Keratinocyte (primary cell): ENCODE measurements around the gene RBM19. TPM values are rescaled to one million over a fixed set of nuclear protein-coding genes. Genes with fewer than 3 reads are reported as not detected.

Experiments used
- DNase-seq: peaks from one replicate; pipeline ENCODE4 v3.0.0-alpha.2; 2011; ENCODE audit warnings: low read depth, missing footprints, low spot score
- FAIRE-seq: peaks from 2 replicates; lab custom pipeline; 2011; peaks lifted over from hg19 to GRCh38; lab: Jason Lieb, UNC
- H2AFZ ChIP-seq: 2 replicates; pipeline ENCODE4 v1.6.0; 2012; ENCODE audit warnings: low read length, control low read depth, inconsistent platforms; ENCODE audit not compliant: control insufficient read depth
- H3K27ac ChIP-seq: 2 replicates; pipeline ENCODE4 v1.5.1; 2011; ENCODE audit warnings: low read length; ENCODE audit not compliant: control insufficient read depth, insufficient read depth
- H3K27me3 ChIP-seq: 3 replicates; pipeline ENCODE4 v1.6.0; 2011; ENCODE audit warnings: low read length; ENCODE audit not compliant: control insufficient read depth, insufficient read depth; ENCODE audit errors: extremely low read depth
- H3K36me3 ChIP-seq, 2 experiments: 2 replicates in 1 of 2; 3 replicates in 1 of 2; pipeline ENCODE4 v1.5.1; 2011; ENCODE audit warnings: low read length in 2 of 2, mild to moderate bottlenecking in 1 of 2; ENCODE audit not compliant: control insufficient read depth in 2 of 2, insufficient read depth in 2 of 2; ENCODE audit errors: extremely low read depth in 1 of 2
- H3K4me1 ChIP-seq: 3 replicates; pipeline ENCODE4 v1.5.1; 2011; ENCODE audit warnings: low read length; ENCODE audit not compliant: control insufficient read depth, insufficient read depth; ENCODE audit errors: extremely low read depth
- H3K4me2 ChIP-seq: 3 replicates; pipeline ENCODE4 v1.6.0; 2011; ENCODE audit warnings: low read depth, low read length; ENCODE audit not compliant: control insufficient read depth, insufficient read depth; ENCODE audit errors: extremely low read depth
- H3K4me3 ChIP-seq, 3 experiments: fragments of 200-600 bp in 1 of 3; sonication (generic) in 1 of 3; 2 replicates in 2 of 3; 3 replicates in 1 of 3; pipeline ENCODE4 v1.5.1; 2011 to 2016; ENCODE audit warnings: low read length in 3 of 3, mild to moderate bottlenecking in 3 of 3, control low read depth in 2 of 3, inconsistent platforms in 1 of 3, low read depth in 1 of 3, mixed read lengths in 1 of 3, mixed run types in 1 of 3, moderate library complexity in 1 of 3; ENCODE audit not compliant: control insufficient read depth in 2 of 3, insufficient read depth in 2 of 3; ENCODE audit errors: extremely low read depth in 1 of 3
- H3K79me2 ChIP-seq: 2 replicates; pipeline ENCODE4 v1.6.0; 2012; ENCODE audit warnings: low read length; ENCODE audit not compliant: control insufficient read depth, insufficient read depth
- H3K9ac ChIP-seq: 3 replicates; pipeline ENCODE4 v1.6.0; 2011; ENCODE audit warnings: low read length; ENCODE audit not compliant: control insufficient read depth, insufficient read depth; ENCODE audit errors: extremely low read depth
- H3K9me1 ChIP-seq: 3 replicates; pipeline ENCODE4 v1.6.0; 2011; ENCODE audit warnings: low read length; ENCODE audit not compliant: control insufficient read depth, insufficient read depth; ENCODE audit errors: extremely low read depth
- H3K9me3 ChIP-seq: 2 replicates; pipeline ENCODE4 v1.5.1; 2012; ENCODE audit warnings: low read depth, low read length; ENCODE audit not compliant: control insufficient read depth
- H4K20me1 ChIP-seq: 3 replicates; pipeline ENCODE4 v1.6.0; 2011; ENCODE audit warnings: low read length; ENCODE audit not compliant: control insufficient read depth, insufficient read depth; ENCODE audit errors: extremely low read depth
- CTCF ChIP-seq, 3 experiments: IDR thresholded peaks in 1 of 3; conservative IDR thresholded peaks in 1 of 3; optimal IDR thresholded peaks in 1 of 3; 2 replicates in 2 of 3; 3 replicates in 1 of 3; pipeline versions ENCODE3 to v1.5.1; 2011; ENCODE audit warnings: low read length in 3 of 3, mild to moderate bottlenecking in 3 of 3, moderate library complexity in 2 of 3, control low read depth in 1 of 3, inconsistent platforms in 1 of 3; ENCODE audit not compliant: insufficient read depth in 2 of 3; ENCODE audit errors: extremely low read depth in 1 of 3
- EZH2 ChIP-seq: IDR thresholded peaks from one replicate; pipeline ENCODE4 v1.6.1; 2012; ENCODE audit warnings: inconsistent platforms, mild to moderate bottlenecking, low read length, moderate library complexity
- dilution Hi-C: fragments of 300-500 bp; cut with MboI; formaldehyde crosslinking; loops from one replicate; pipeline ENCODE4 v1.7.0; 2020; ENCODE audit warnings: low sequenced_read_pairs; ENCODE audit not compliant: extremely low pct_ligation_motif_present
- polyA plus RNA-seq, 5 experiments: library from polyadenylated mRNA; depleted of rRNA in 3 of 5; stranded (reverse) in 3 of 5; stranded (forward) in 1 of 5; unstranded in 1 of 5; fragments of >200 nt; gene quantifications; 1 replicate in 1 of 5; 2 replicates in 3 of 5; 3 replicates in 1 of 5; pipeline versions ENCODE4 v1.2.1 to v1.2.3, GENCODE V29; 2011 to 2012; ENCODE audit warnings: missing spikeins in 2 of 5, low read depth in 1 of 5, low replicate concordance in 1 of 5

The RBM19 gene
- polyA plus RNA-seq, 1 donor (not counting 4 experiments of a cell fraction or from before 2014, with no cell fraction given) = 14.6 TPM

- no peak overlapping the region for H3K4me3 ChIP-seq
- H3K9me3 ChIP-seq = no peaks in the 10 kb centered on the region
- peaks cover 18 to 43% of the 10 kb centered on the region in 2 experiments for H3K36me3 ChIP-seq
- no peaks in the 10 kb centered on the region for H3K27me3 ChIP-seq
- no peak overlapping the region for H3K9ac ChIP-seq
- no peaks in the 10 kb centered on the region for H3K79me2 ChIP-seq
- no peaks in the 10 kb centered on the region for H3K4me1 ChIP-seq
- DNase-seq (no peak), FAIRE-seq (no peak)
- dilution Hi-C loops = no loop called here
- no peak overlapping the region for H3K4me2 ChIP-seq
- H3K27ac ChIP-seq = no peak overlapping the region
- H3K9me1 ChIP-seq = no peaks in the 10 kb centered on the region
- H2AFZ ChIP-seq = no peak overlapping the region
- no peaks in the 10 kb centered on the region for H4K20me1 ChIP-seq
- no peak for TF ChIP-seq CTCF (optimal IDR thresholded peaks at IDR 0.05 in 1 of 3, IDR thresholded peaks at IDR 0.05 in 1 of 3, conservative IDR thresholded peaks at IDR 0.05 in 1 of 3; ENCODE audit: extremely low read depth in 1 of 3, insufficient read depth in 2 of 3, low read length in 3 of 3)
- TF ChIP-seq EZH2 = no peak
Observed at GRCh38 chr12:113949321-113950305, 16.5 kb downstream of the RBM19 start.

- TF ChIP-seq EZH2 = no peak
- no peak for TF ChIP-seq CTCF (optimal IDR thresholded peaks at IDR 0.05 in 1 of 3, IDR thresholded peaks at IDR 0.05 in 1 of 3, conservative IDR thresholded peaks at IDR 0.05 in 1 of 3; ENCODE audit: extremely low read depth in 1 of 3, insufficient read depth in 2 of 3, low read length in 3 of 3)
- no peak for DNase-seq
- no peak overlapping the region for H3K9ac ChIP-seq
- no peaks in the 10 kb centered on the region for H4K20me1 ChIP-seq
- H3K4me3 ChIP-seq = no peak overlapping the region
- dilution Hi-C loops = no loop called here
- H3K36me3 ChIP-seq = peaks cover 18 to 39% of the 10 kb centered on the region in 2 experiments
- H3K4me2 ChIP-seq = no peak overlapping the region
- H3K9me3 ChIP-seq = no peaks in the 10 kb centered on the region
- no peaks in the 10 kb centered on the region for H3K9me1 ChIP-seq
- H3K27ac ChIP-seq = no peak overlapping the region
- H2AFZ ChIP-seq = no peak overlapping the region
- no peaks in the 10 kb centered on the region for H3K79me2 ChIP-seq
- no peak for FAIRE-seq
- H3K27me3 ChIP-seq = no peaks in the 10 kb centered on the region
- no peaks in the 10 kb centered on the region for H3K4me1 ChIP-seq
Observed at GRCh38 chr12:113948151-113948914, 17.8 kb downstream of the RBM19 start.
